IMR-90 (cell line): ENCODE data around the gene NEO1. TPM values are rescaled to one million over a fixed set of nuclear protein-coding genes. Genes with fewer than 3 reads are reported as not detected.
A peak's percentile ranks its signal among the peaks of the same experiment; 100 is the strongest.

ENCODE experiments used
- ATAC-seq: fragments of 200-7000 bp; cut with Tn5 transposase; 2 replicates; pipeline ENCODE4 v1.9.1; 2020; ENCODE audit warnings: low read depth, mild to moderate bottlenecking, moderate library complexity
- BruUV-seq: library from RNA; stranded (reverse); fragments of 400-500 nt; replicated peaks from 2 replicates; lab custom pipeline; 2021; lab: Mats Ljungman, UMichigan
- CTCF ChIA-PET: fragments of 300-600 bp; formaldehyde crosslinking; extraction: SDS; loops from one replicate; lab custom pipeline; 2021; ENCODE audit warnings: antibody characterized with exemption; lab: Yijun Ruan, JAX
- POLR2A ChIA-PET: fragments of 300-600 bp; sonication (Branson Sonifier 250); formaldehyde crosslinking; loops from one replicate; lab custom pipeline; 2022; ENCODE audit warnings: antibody characterized with exemption; ENCODE audit not compliant: unreplicated experiment; lab: Charles Lee
- DNase-seq: peaks from one replicate; pipeline ENCODE4 v3.0.0; 2013
- H2AFZ ChIP-seq: replicated peaks from 2 replicates; pipeline ENCODE3; 2013; ENCODE audit warnings: low read length, mild to moderate bottlenecking; ENCODE audit not compliant: poor library complexity
- H2AK5ac ChIP-seq: 2 replicates; pipeline ENCODE4 v1.6.1; 2013; ENCODE audit warnings: low read depth, low read length, inconsistent platforms
- H2AK9ac ChIP-seq: replicated peaks from 2 replicates; pipeline ENCODE3; 2013; ENCODE audit warnings: mild to moderate bottlenecking, low read depth, low read length, moderate library complexity; ENCODE audit not compliant: poor library complexity
- H2BK120ac ChIP-seq: 2 replicates; pipeline ENCODE4 v1.6.1; 2013; ENCODE audit warnings: low read depth, low read length, inconsistent platforms
- H2BK15ac ChIP-seq: 3 replicates; pipeline ENCODE4 v1.6.1; 2013; ENCODE audit warnings: low read depth, low read length, inconsistent platforms
- H2BK20ac ChIP-seq: 2 replicates; pipeline ENCODE4 v1.6.1; 2013; ENCODE audit warnings: low read depth, mild to moderate bottlenecking, inconsistent platforms, low read length, moderate library complexity
- H2BK5ac ChIP-seq: 2 replicates; pipeline ENCODE4 v1.6.1; 2013; ENCODE audit warnings: mild to moderate bottlenecking, low read depth, low read length, inconsistent platforms; ENCODE audit not compliant: poor library complexity, severe bottlenecking
- H3K14ac ChIP-seq: replicated peaks from 2 replicates; pipeline ENCODE4 v1.6.1; 2013; ENCODE audit warnings: low read depth, low read length, inconsistent platforms
- H3K18ac ChIP-seq: 2 replicates; pipeline ENCODE4 v1.6.1; 2013; ENCODE audit warnings: low read depth, low read length, control low read depth
- H3K23ac ChIP-seq: 2 replicates; pipeline ENCODE4 v1.6.1; 2013; ENCODE audit warnings: low read depth, low read length, inconsistent platforms
- H3K27ac ChIP-seq: 2 replicates; pipeline ENCODE4 v1.5.1; 2013; ENCODE audit warnings: mild to moderate bottlenecking, control low read depth, low read length; ENCODE audit not compliant: insufficient read depth
- H3K27me3 ChIP-seq: 2 replicates; pipeline ENCODE4 v1.6.1; 2013; ENCODE audit warnings: low read length; ENCODE audit not compliant: control insufficient read depth, insufficient read depth
- H3K36me3 ChIP-seq: 2 replicates; pipeline ENCODE4 v1.6.1; 2013; ENCODE audit warnings: low read length, mixed read lengths; ENCODE audit not compliant: control insufficient read depth, insufficient read depth
- H3K4ac ChIP-seq: 2 replicates; pipeline ENCODE4 v1.6.1; 2013; ENCODE audit warnings: low read depth, low read length, inconsistent platforms
- H3K4me1 ChIP-seq: 2 replicates; pipeline ENCODE4 v1.6.1; 2013; ENCODE audit warnings: low read length, mixed read lengths; ENCODE audit not compliant: control insufficient read depth, insufficient read depth
- H3K4me2 ChIP-seq: 2 replicates; pipeline ENCODE4 v1.6.1; 2013; ENCODE audit warnings: low read depth, mild to moderate bottlenecking, control low read depth, low read length, moderate library complexity
- H3K4me3 ChIP-seq: 2 replicates; pipeline ENCODE4 v1.5.1; 2013; ENCODE audit warnings: low read depth, mild to moderate bottlenecking, control low read depth, low read length, moderate library complexity; ENCODE audit not compliant: insufficient read depth
- H3K56ac ChIP-seq: 2 replicates; pipeline ENCODE4 v1.6.1; 2013; ENCODE audit warnings: low read length, inconsistent platforms; ENCODE audit not compliant: insufficient read depth; ENCODE audit errors: extremely low read depth
- H3K79me1 ChIP-seq, 2 experiments: 2 replicates each; pipeline ENCODE4 v1.6.1; 2013; ENCODE audit warnings: low read length in 2 of 2, inconsistent platforms in 1 of 2, low read depth in 1 of 2
- H3K9ac ChIP-seq: 2 replicates; pipeline ENCODE4 v1.6.1; 2013; ENCODE audit warnings: low read depth, low read length, control low read depth
- H3K9me1 ChIP-seq: 2 replicates; pipeline ENCODE4 v1.6.1; 2013; ENCODE audit warnings: low read length, inconsistent platforms; ENCODE audit not compliant: insufficient read depth
- H3K9me3 ChIP-seq: 2 replicates; pipeline ENCODE4 v1.6.1; 2013; ENCODE audit warnings: low read length; ENCODE audit not compliant: control insufficient read depth, insufficient read depth
- H4K20me1 ChIP-seq: 2 replicates; pipeline ENCODE4 v1.6.1; 2013; ENCODE audit warnings: low read length, inconsistent platforms; ENCODE audit not compliant: insufficient read depth
- H4K5ac ChIP-seq: 2 replicates; pipeline ENCODE4 v1.6.1; 2013; ENCODE audit warnings: mild to moderate bottlenecking, low read depth, low read length, control low read depth
- H4K8ac ChIP-seq, 2 experiments: 2 replicates each; pipeline ENCODE4 v1.6.1; 2013; ENCODE audit warnings: low read depth in 2 of 2, low read length in 2 of 2, control low read depth in 1 of 2, inconsistent platforms in 1 of 2
- H4K91ac ChIP-seq: 2 replicates; pipeline ENCODE4 v1.6.1; 2013; ENCODE audit warnings: low read depth, low read length, inconsistent platforms; ENCODE audit not compliant: insufficient read depth
- BHLHE40 ChIP-seq: fragments of 150-350 bp; IDR thresholded peaks from 2 replicates; pipeline ENCODE4 v1.6.1; 2016; ENCODE audit warnings: mild to moderate bottlenecking, low read depth, low read length
- CEBPB ChIP-seq: IDR thresholded peaks from 2 replicates; pipeline ENCODE4 v1.6.1; 2012; ENCODE audit warnings: low read depth, low read length, improper control_type of control experiment
- CHD1 ChIP-seq: IDR thresholded peaks from 2 replicates; pipeline ENCODE4 v1.6.1; 2012; ENCODE audit warnings: low read depth, low read length, improper control_type of control experiment
- CTCF ChIP-seq: conservative IDR thresholded peaks from 2 replicates; pipeline ENCODE4 v1.5.1; 2012; ENCODE audit warnings: mild to moderate bottlenecking, low read depth, low read length, improper control_type of control experiment
- FOS ChIP-seq: fragments of 150-350 bp; IDR thresholded peaks from 2 replicates; pipeline ENCODE4 v1.6.1; 2016; ENCODE audit warnings: low read depth, low read length
- MAFK ChIP-seq: IDR thresholded peaks from 2 replicates; pipeline ENCODE4 v1.6.1; 2012; ENCODE audit warnings: low read depth, low read length, improper control_type of control experiment
- MAZ ChIP-seq: IDR thresholded peaks from 2 replicates; pipeline ENCODE4 v1.6.1; 2012; ENCODE audit warnings: low read depth, mild to moderate bottlenecking, low read length, improper control_type of control experiment, moderate library complexity, borderline replicate concordance
- MXI1 ChIP-seq: IDR thresholded peaks from 2 replicates; pipeline ENCODE4 v1.6.1; 2012; ENCODE audit warnings: low read depth, mild to moderate bottlenecking, low read length, moderate library complexity, borderline replicate concordance
- NFE2L2 ChIP-seq: fragments of 150-350 bp; IDR thresholded peaks from 2 replicates; pipeline ENCODE4 v1.6.1; 2016; ENCODE audit warnings: low read depth, mild to moderate bottlenecking, low read length
- POLR2A ChIP-seq: IDR thresholded peaks from 2 replicates; pipeline ENCODE4 v1.6.1; 2012; ENCODE audit warnings: mild to moderate bottlenecking, low read depth, low read length
- RAD21 ChIP-seq: IDR thresholded peaks from 2 replicates; pipeline ENCODE4 v1.6.1; 2012; ENCODE audit warnings: low read length, improper control_type of control experiment
- RCOR1 ChIP-seq: IDR thresholded peaks from 2 replicates; pipeline ENCODE4 v1.6.1; 2012; ENCODE audit warnings: mild to moderate bottlenecking, low read length, improper control_type of control experiment; ENCODE audit not compliant: insufficient replicate concordance
- RFX5 ChIP-seq: IDR thresholded peaks from 2 replicates; pipeline ENCODE4 v1.8.0; 2012; ENCODE audit warnings: low read depth, mild to moderate bottlenecking, low read length, moderate library complexity
- SMC3 ChIP-seq: fragments of 150-350 bp; IDR thresholded peaks from 2 replicates; pipeline ENCODE4 v1.6.1; 2016; ENCODE audit warnings: low read depth, mild to moderate bottlenecking, antibody characterized with exemption, low read length, moderate library complexity
- WGBS, 2 experiments: methylation state at CpG; one replicate each; pipeline versions ENCODE4 v1.1.5 to v1.1.7; 2013; ENCODE audit warnings: missing lambda C conversion rate in 2 of 2; ENCODE audit not compliant: insufficient read length in 1 of 2; ENCODE audit errors: extremely low coverage in 2 of 2; 5-methylcytosine and 5-hydroxymethylcytosine counted together
- dilution Hi-C: fragments of 300-500 bp; cut with HindIII; formaldehyde crosslinking; loops from one replicate; pipeline ENCODE4 v1.14.3; 2018; ENCODE audit warnings: low sequenced_read_pairs; ENCODE audit not compliant: unreplicated experiment
- in situ Hi-C: fragments of 300-500 bp; cut with MboI; formaldehyde crosslinking; loops from 3 replicates; pipeline ENCODE4 v1.14.3; 2019; ENCODE audit warnings: low sequenced_read_pairs, inconsistent platforms, mixed read lengths
- intact Hi-C: fragments of 100-400 bp; cut with micrococcal nuclease; formaldehyde crosslinking; loops from 2 replicates; pipeline ENCODE4 v1.10.0; 2022
- polyA plus RNA-seq, 3 experiments: library from polyadenylated mRNA; depleted of rRNA; stranded (reverse); fragments of >200 nt; gene quantifications; 2 replicates each; pipeline ENCODE4 v1.2.3, GENCODE V29; 2012; ENCODE audit warnings: low replicate concordance in 1 of 3
- total RNA-seq: library from RNA; depleted of rRNA; stranded (reverse); fragments of >200 nt; gene quantifications from 2 replicates; pipeline ENCODE4 v1.2.3, GENCODE V29; 2012
- TF ChIP-seq, protein P1 (sequence below): fragments of 150-350 bp; IDR thresholded peaks from 2 replicates; pipeline ENCODE4 v1.6.1; 2016; ENCODE audit warnings: low read depth, mild to moderate bottlenecking, low read length, moderate library complexity, borderline replicate concordance
- TF ChIP-seq, protein P2 (sequence below): fragments of 150-350 bp; IDR thresholded peaks from 2 replicates; pipeline ENCODE4 v1.6.1; 2017; ENCODE audit warnings: mild to moderate bottlenecking, antibody characterized with exemption, low read length, low read depth

NEO1 gene
- total and polyA plus RNA-seq, 2 of the 4 experiments (the other 2 are of a cell fraction): 16.3 to 18.5 TPM

DNA sequence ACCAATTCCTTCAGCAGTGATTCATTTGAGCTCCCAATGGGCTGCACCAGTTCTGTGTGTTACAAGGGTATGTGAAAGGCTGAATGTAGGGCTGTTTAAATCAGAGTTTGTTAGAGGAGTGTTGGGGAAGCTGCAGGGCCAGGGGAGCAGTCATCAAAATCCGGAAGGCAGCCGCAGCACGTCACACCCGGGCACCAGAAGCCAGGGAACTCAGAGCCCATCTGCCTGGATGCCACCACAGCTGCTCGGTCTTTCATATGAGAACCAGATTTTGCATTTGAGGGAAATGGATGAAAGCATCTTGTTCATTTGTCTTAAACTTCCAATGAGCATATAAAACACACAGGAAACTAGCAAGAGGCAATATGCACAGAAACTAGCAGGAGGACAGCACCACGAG lies 24.2 kb upstream of the NEO1 start:
- ATAC-seq: no peak
- dilution Hi-C loops: no loop called here
- H3K4me1 ChIP-seq: peaks cover 6% of the 10 kb centered on the region

More for the DNA sequence above, 24.2 kb upstream of the NEO1 start:
- Histone ChIP-seq H2BK120ac (no peak overlapping the region), H3K4me3 (no peak overlapping the region), H3K18ac (no peak overlapping the region), H3K27ac (no peak overlapping the region), H3K4me2 (no peak overlapping the region), H3K56ac (no peak overlapping the region), H2AK9ac (no peak overlapping the region), H4K91ac (no peak overlapping the region), H3K9me1 (no peaks in the 10 kb centered on the region), H4K8ac (no peak overlapping the region), H2BK20ac (no peak overlapping the region), H2AK5ac (0 out of 2 replicates have a peak overlapping the region, but pooled peaks have one; percentile 2), H4K20me1 (no peaks in the 10 kb centered on the region), H3K9ac (no peak overlapping the region), H3K27me3 (peaks cover 13% of the 10 kb centered on the region), H4K5ac (no peak overlapping the region), H3K4ac (no peak overlapping the region), H2BK15ac (no peak overlapping the region), H3K79me1 (no peaks in the 10 kb centered on the region), H3K36me3 (no peaks in the 10 kb centered on the region), H2AFZ (no peak overlapping the region), H3K9me3 (no peaks in the 10 kb centered on the region), H3K23ac (no peak overlapping the region), H3K14ac (no peak overlapping the region), H2BK5ac (no peak overlapping the region)
- TF ChIP-seq MAZ (no peak), RCOR1 (no peak), CTCF (no peak), FOS (no peak), MXI1 (no peak), CHD1 (no peak), RFX5 (no peak), CEBPB (no peak), POLR2A (no peak), NFE2L2 (no peak), SMC3 (no peak), MAFK (no peak), RAD21 (no peak), BHLHE40 (no peak)
- TF ChIP-seq, protein P1, sequence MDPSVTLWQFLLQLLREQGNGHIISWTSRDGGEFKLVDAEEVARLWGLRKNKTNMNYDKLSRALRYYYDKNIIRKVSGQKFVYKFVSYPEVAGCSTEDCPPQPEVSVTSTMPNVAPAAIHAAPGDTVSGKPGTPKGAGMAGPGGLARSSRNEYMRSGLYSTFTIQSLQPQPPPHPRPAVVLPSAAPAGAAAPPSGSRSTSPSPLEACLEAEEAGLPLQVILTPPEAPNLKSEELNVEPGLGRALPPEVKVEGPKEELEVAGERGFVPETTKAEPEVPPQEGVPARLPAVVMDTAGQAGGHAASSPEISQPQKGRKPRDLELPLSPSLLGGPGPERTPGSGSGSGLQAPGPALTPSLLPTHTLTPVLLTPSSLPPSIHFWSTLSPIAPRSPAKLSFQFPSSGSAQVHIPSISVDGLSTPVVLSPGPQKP: no peak
- TF ChIP-seq, protein P2, sequence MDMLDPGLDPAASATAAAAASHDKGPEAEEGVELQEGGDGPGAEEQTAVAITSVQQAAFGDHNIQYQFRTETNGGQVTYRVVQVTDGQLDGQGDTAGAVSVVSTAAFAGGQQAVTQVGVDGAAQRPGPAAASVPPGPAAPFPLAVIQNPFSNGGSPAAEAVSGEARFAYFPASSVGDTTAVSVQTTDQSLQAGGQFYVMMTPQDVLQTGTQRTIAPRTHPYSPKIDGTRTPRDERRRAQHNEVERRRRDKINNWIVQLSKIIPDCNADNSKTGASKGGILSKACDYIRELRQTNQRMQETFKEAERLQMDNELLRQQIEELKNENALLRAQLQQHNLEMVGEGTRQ: no peak
- POLR2A ChIA-PET: no interaction called here
- intact Hi-C loops (no loop called here), in situ Hi-C loops (no loop called here)
- no peak for DNase-seq
- CTCF ChIA-PET: no interaction called here
- no TSS peak for BruUV-seq
- WGBS, 2 experiments: 96% methylated on average over 5 of the region's 6 CpGs; no CpG with 5 or more reads in 1 of the 2 experiments
